Right renal cortex interstitium (tissue), 3 donors: Measurements from ENCODE around the gene RABGAP1L. TPM values are rescaled to one million over a fixed set of nuclear protein-coding genes. Genes with fewer than 3 reads are reported as not detected.
A peak's percentile ranks its signal among the peaks of the same experiment; 100 is the strongest.

Source experiments
- DNase-seq, 3 donors: peaks; one replicate each; pipeline ENCODE4 v3.0.0-alpha.2; 2013; ENCODE audit warnings: low read depth in 3 of 3, low spot score in 2 of 3
- polyA plus RNA-seq, 3 donors: library from polyadenylated mRNA; unstranded; fragments of 120-200 nt; gene quantifications; one replicate each; pipeline ENCODE4 v1.2.1, GENCODE V29; 2013; ENCODE audit not compliant: insufficient read length in 3 of 3

RABGAP1L gene
- polyA plus RNA-seq, 3 donors: 26.6 to 29.5 (median 29.4) TPM

DNA sequence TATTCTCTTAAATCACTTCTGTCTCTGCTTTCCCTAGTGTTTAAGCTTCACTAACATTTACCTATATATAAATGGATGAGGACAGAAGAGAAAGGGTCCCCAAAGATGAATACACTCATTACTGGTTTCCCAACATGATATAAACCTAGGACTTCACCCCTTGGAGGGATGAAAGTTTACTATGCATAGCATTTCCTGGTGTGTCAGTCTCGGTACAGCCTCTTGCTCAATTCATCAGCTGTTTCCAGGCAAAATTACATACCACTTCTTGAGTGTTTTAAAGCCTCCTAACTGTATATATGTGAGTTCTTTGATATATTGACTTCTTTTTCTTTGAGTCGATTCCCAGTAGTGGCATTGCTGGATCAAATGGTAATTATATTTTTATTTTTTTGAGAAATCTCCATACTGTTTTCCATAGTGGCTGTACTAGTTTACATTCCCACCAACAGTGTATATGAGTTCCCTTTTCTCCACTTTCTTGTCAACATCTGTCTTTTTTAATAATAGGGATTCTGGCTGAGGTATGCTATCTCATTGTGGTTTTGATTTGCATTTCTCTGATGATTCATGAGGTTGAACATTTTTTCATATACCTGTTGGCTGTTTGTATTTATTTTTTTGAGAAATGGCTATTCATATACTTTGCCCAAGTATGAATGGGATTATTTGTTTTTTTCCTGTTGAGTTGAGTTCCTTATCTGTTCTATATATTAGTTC lies 581.1 kb downstream of the RABGAP1L start:
- DNase-seq: no peak

- no peak for DNase-seq
These were observed 583.7 kb downstream of the RABGAP1L start for GRCh38 chr1:174742805-174743653.

- peak in 2 of 3 donors; percentile 14 to 19 for DNase-seq
These were observed 584.6 kb downstream of the RABGAP1L start for GRCh38 chr1:174743654-174744561.

DNA sequence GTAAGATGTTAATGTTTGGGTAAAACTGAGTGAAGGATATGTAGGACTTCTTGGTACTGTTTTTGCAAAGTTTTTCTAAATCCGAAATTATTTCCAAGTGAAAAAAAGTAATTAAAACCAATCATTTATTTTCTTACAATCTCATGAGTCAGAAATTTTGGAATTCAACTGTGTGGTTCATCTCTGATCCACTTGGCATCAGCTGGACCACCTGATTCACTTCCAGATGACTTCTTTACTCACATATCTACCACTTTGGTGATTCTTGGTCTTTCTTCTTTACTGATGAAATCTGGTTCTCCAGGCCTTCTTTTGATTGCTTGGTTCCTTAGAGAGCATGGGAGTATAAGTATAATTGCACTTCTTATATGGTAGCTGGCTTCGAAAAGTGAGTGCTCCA lies 585.6 kb downstream of the RABGAP1L start:
- no peak for DNase-seq

DNA sequence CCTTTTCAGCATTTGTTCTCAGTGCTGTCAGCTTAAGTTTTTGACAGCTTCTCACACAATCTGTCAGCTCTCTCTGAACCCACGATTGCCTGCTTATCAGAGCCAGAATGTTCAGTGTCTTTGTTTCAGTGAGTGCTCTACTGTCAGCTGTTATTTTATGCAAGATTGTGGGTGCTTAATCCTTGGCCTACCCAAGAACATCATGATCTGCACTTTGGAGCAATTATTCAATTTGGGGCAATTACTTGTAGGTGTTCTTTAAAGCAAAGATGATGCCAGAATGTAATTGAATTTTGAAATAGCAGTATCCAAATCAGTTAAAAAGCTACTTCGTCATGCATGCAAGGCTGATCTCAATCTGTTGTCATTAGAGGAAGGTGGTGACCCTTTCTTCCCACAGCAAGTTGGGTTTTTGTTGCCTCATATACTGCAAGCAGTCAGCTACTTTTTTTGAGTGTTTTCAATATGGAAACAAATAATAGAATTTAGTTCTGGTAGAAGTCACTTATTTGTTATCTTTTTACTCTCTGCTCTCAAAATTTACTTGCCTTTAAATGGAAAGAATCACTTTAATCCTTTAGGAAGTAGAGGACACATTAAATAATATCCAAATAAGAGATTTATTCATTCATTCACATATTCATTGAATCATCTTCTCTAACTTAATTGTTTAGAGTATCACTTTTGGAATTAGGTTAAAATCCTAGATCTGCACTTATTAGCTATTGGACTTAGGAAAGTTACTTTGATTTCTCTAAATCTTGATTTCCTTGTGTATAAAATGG lies 586.9 kb downstream of the RABGAP1L start:
- DNase-seq: no peak

GRCh38 chr1:174747613-174748012 lies 588.3 kb downstream of the RABGAP1L start:
- no peak for DNase-seq

DNA sequence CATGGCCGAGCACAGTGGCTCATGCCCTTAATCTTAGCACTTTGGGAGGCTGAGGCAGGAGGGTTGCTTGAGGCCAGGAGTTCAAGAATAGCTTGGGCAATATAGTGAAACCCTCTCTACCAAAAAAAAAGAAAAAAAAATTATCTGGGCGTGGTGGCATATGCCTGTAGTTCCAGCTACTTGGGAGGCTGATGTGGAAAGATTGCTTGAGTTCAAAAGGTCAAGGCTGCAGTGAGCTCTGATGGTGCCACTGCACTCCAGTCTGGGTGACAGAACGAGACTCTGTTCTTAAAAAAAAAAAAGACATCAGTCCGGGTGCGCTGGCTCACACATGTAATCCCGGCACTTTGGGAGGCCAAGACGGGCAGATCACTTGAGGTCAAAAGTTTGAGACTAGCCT lies 589.3 kb downstream of the RABGAP1L start:
- no peak for DNase-seq

DNA sequence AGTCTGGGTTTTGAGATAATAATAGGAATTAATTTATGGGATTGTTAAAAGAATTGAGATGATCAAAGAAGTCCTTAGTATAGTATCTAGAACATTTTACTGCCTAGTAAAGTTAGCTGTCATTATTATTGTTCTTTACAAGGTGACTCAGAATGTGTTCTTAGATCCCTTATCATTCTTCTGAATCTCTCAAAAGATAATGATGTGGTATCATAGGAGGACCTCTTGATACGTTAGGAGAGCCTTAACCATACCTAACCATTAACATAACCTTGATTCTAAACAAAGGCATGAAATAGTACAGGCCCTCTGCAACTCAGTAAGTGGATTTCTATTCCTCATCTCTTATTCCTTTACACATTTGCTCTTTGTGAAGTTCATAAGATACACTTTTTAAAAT lies 593.8 kb downstream of the RABGAP1L start:
- DNase-seq: no peak

- no peak for DNase-seq
These were observed 602.0 kb downstream of the RABGAP1L start for GRCh38 chr1:174761335-174761734.

- DNase-seq: no peak
These were observed 602.7 kb downstream of the RABGAP1L start for GRCh38 chr1:174761901-174762585.

- DNase-seq: no peak
These were observed 604.9 kb downstream of the RABGAP1L start for GRCh38 chr1:174764191-174764590.

DNA sequence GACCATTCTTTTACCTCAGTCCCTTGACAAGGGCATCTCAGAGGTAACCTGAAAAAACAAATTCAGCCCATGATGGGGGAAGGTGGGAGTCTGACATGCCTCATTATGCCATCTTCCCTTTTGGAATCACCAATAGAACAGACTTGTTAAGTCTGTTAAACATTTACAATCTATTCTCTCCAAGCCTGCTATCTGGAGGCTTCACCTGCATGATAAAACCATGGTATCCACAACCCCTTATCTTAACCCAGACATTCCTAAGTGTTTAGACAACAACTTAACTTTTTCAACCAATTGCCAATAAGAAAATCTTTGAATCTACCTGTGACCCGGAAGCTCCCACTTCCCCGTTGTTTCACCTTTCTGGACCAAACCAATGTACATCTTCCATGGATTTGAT lies 607.4 kb downstream of the RABGAP1L start:
- DNase-seq: no peak

DNA sequence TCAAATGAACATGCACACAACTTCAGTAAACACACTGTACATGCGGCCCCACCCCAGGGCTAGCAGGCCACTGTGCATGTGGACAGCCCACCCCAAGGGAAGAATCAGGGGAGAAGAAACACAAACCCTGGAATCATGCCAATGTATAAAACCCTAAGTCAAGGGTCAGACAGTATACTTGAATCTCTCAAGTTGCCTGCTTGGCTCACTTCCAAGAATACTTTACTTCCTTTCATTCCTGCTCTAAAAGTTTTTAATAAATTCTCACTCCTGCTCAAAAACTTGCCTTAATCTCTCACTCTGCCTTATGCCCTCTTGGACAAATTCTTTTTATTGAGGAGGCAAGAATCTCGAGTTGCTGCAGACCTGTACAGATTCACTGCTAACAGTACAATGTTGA lies 609.2 kb downstream of the RABGAP1L start:
- DNase-seq: no peak

- DNase-seq: no peak
These were observed 609.6 kb downstream of the RABGAP1L start for GRCh38 chr1:174768949-174769348.

DNA sequence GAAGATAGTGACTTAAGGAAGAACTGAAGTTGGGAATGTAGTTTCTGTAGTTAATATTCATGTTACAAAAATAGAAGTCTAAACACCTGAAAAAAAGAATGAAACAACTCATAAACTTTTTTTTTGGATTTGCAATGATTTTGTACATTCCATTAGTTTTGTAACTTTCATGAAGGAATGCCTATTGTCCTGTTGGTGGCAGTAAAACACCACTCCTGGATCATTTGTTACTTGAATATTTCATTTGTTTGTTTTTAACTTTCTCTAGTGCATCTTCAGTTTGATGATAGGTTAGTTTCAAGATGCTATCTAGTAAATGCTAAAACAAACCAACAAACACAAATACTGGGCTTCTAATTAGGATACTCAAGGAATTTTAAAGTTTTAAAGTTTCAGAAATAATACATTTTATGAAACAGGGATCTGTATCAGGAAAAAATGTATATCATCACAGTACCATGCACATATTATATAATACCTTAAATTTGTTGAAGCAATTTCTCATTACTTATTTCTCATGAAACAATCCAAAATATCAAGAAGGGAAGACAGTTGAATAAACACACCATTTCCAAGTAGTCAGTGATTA lies 610.7 kb downstream of the RABGAP1L start:
- peak; percentile 23 to 46 (median 33) for DNase-seq

DNA sequence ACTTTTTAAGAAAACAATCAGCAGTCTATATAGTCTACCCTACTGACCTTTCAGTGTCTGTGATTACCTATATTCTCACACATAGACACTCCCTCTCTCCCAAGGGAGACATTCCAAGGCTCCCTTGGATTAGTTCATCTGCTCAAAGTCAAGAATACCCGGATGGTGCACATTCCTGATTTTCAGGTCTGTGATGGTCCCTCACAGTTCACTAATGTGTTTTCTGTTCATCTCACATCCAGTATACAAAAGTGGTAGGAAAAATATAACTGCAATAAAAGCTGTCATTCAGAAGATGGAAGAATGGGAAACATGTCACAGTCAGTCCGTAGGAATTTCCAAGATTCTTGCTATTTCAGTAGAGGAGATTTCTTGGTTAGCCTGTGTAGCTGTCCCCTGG lies 616.3 kb downstream of the RABGAP1L start:
- DNase-seq: no peak

DNA sequence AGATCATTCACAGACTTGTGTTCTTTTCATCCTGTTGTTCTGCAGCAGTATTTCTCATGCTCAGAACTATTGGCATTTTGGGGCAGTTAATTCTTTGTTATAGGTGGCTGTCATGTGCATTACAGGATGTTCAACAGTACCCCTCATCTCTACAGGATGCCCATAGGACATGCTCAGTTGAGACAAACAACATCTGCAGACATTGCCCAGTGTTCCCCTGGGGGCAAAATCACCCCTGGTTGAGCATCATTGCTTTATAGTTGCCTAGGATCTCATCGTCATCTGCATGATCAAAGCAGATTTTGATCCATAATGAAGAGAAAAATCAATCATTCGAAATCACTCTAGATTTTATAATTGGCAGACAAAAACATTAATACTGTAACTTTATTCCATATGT lies 617.9 kb downstream of the RABGAP1L start:
- DNase-seq: no peak

- no peak for DNase-seq
These were observed 626.2 kb downstream of the RABGAP1L start for GRCh38 chr1:174785510-174785909.

DNA sequence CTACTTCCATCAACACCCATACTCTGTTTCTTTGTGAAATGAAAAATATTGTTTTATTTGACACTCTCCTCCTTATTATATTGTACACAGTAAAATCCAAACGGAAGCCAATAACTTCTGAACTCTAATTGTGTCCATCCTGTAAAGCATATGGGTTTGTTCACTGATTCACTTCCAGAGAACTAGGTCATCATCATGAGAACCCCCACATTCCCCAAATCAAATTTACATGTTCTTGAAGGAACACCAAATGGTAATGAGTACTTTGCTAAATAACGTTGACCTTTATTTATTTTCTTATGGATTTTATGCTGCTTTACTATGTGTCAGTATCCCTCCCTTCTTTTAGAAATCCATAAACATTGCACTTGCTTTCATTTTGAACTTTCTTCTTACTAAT lies 627.0 kb downstream of the RABGAP1L start:
- no peak for DNase-seq
